ENCODE data around the gene FRMD4B. TPM values are rescaled to one million over a fixed set of nuclear protein-coding genes. Genes with fewer than 3 reads are reported as not detected.

Gene FRMD4B
- total and polyA plus RNA-seq, 9 donors: 4.2 to 42.0 (median 16.3) TPM

- H3K4me1 ChIP-seq (ENCODE audit: insufficient read depth): no peaks in the 10 kb centered on the region
- TF ChIP-seq CTCF (IDR thresholded peaks at IDR 0.05) (no peak), POLR2A (IDR thresholded peaks at IDR 0.05) (no peak), EP300 (IDR thresholded peaks at IDR 0.05) (no peak)
- no peaks in the 10 kb centered on the region for H3K27me3 ChIP-seq
- H3K4me3 ChIP-seq: no peak overlapping the region
- DNase-seq: no peak
- H3K36me3 ChIP-seq: no peaks in the 10 kb centered on the region
- no peaks in the 10 kb centered on the region for H3K9me3 ChIP-seq
- intact Hi-C loops (cut with DNase I): no loop called here
- 82 to 89% (median 89%) methylated on average over 6 of the region's 6 CpGs for WGBS, 3 donors
- no peak overlapping the region for H3K27ac ChIP-seq
Measured at GRCh38 chr3:69251078-69251805, 134.6 kb downstream of the FRMD4B start.

- H3K4me3 ChIP-seq: peak overlapping the region; percentile 4
- no peaks in the 10 kb centered on the region for H3K4me1 ChIP-seq (ENCODE audit: insufficient read depth)
- DNase-seq: no peak
- intact Hi-C loops (cut with DNase I): no loop called here
- H3K27me3 ChIP-seq: no peaks in the 10 kb centered on the region
- no peaks in the 10 kb centered on the region for H3K36me3 ChIP-seq
- no peaks in the 10 kb centered on the region for H3K9me3 ChIP-seq
- no peak for TF ChIP-seq EP300 (IDR thresholded peaks at IDR 0.05)
- no peak for TF ChIP-seq POLR2A (IDR thresholded peaks at IDR 0.05)
- no peak for TF ChIP-seq CTCF (IDR thresholded peaks at IDR 0.05)
- 76 to 87% (median 86%) methylated on average over 8 of the region's 8 CpGs for WGBS, 3 donors
- H3K27ac ChIP-seq: no peak overlapping the region
Measured at GRCh38 chr3:69250014-69250413, 135.9 kb downstream of the FRMD4B start.

- DNase-seq: no peak
- TF ChIP-seq EP300 (IDR thresholded peaks at IDR 0.05) (no peak), POLR2A (IDR thresholded peaks at IDR 0.05) (no peak), CTCF (IDR thresholded peaks at IDR 0.05) (no peak)
- no peaks in the 10 kb centered on the region for H3K27me3 ChIP-seq
- no peaks in the 10 kb centered on the region for H3K36me3 ChIP-seq
- WGBS, 3 donors: 96 to 97% (median 97%) methylated on average over 2 of the region's 2 CpGs
- no peaks in the 10 kb centered on the region for H3K4me1 ChIP-seq (ENCODE audit: insufficient read depth)
- H3K27ac ChIP-seq: no peak overlapping the region
- intact Hi-C loops (cut with DNase I): no loop called here
- H3K4me3 ChIP-seq: no peak overlapping the region
- H3K9me3 ChIP-seq: no peaks in the 10 kb centered on the region
Measured at GRCh38 chr3:69249001-69249400, 136.9 kb downstream of the FRMD4B start.

- intact Hi-C loops (cut with DNase I): no loop called here
- H3K27me3 ChIP-seq: no peaks in the 10 kb centered on the region
- no peaks in the 10 kb centered on the region for H3K9me3 ChIP-seq
- no peak overlapping the region for H3K4me3 ChIP-seq
- no peak overlapping the region for H3K27ac ChIP-seq
- TF ChIP-seq EP300 (IDR thresholded peaks at IDR 0.05) (no peak), POLR2A (IDR thresholded peaks at IDR 0.05) (no peak), CTCF (IDR thresholded peaks at IDR 0.05) (no peak)
- H3K4me1 ChIP-seq (ENCODE audit: insufficient read depth): no peaks in the 10 kb centered on the region
- no peaks in the 10 kb centered on the region for H3K36me3 ChIP-seq
- WGBS, 3 donors: 81 to 84% (median 83%) methylated on average over 8 of the region's 8 CpGs
- no peak for DNase-seq
Measured at GRCh38 chr3:69248436-69248835, 137.5 kb downstream of the FRMD4B start.

All from ovary (tissue), 9 donors.